HepG2 (cell line): Measurements from ENCODE around the gene CRTAC1. TPM values are rescaled to one million over a fixed set of nuclear protein-coding genes. Genes with fewer than 3 reads are reported as not detected.

ENCODE experiments used
- ATAC-seq: fragments of 200-7000 bp; cut with Tn5 transposase; 3 replicates; pipeline ENCODE4 v1.9.1; 2020; ENCODE audit warnings: mild to moderate bottlenecking, moderate library complexity
- BruUV-seq: library from RNA; stranded (reverse); fragments of 400-500 nt; replicated peaks from 2 replicates; lab custom pipeline; 2021; lab: Mats Ljungman, UMichigan
- CTCF ChIA-PET: fragments of 300-600 bp; formaldehyde crosslinking; extraction: SDS; loops from one replicate; lab custom pipeline; 2021; ENCODE audit warnings: low total read pairs, inconsistent platforms, low intra/inter-chr PET ratio; lab: Yijun Ruan, JAX
- POLR2A ChIA-PET: fragments of 350-600 bp; sonication (Branson Sonifier 250); formaldehyde crosslinking; loops from one replicate; lab custom pipeline; 2020; ENCODE audit warnings: antibody characterized with exemption, inconsistent platforms; lab: Yijun Ruan, JAX
- DNase-seq: peaks from one replicate; pipeline ENCODE4 v3.0.0-alpha.2; 2015; ENCODE audit warnings: low spot score
- FAIRE-seq: peaks from 3 replicates; lab custom pipeline; 2011; peaks lifted over from hg19 to GRCh38; lab: Jason Lieb, UNC
- H2AFZ ChIP-seq: one replicate; pipeline ENCODE4 v1.6.1; 2011; ENCODE audit warnings: low read length, inconsistent platforms
- H3K27ac ChIP-seq: fragments of 300-600 bp; 3 replicates; pipeline ENCODE4 v1.8.0; 2011; ENCODE audit warnings: mixed run types, mild to moderate bottlenecking, mixed read lengths, low read length, inconsistent platforms; ENCODE audit not compliant: insufficient read depth; ENCODE audit errors: extremely low read length
- H3K27me3 ChIP-seq, 2 experiments: fragments of 200-600 bp in 1 of 2; 2 replicates in 1 of 2; 3 replicates in 1 of 2; pipeline versions ENCODE4 v1.6.0 to v1.8.0; 2011; ENCODE audit warnings: low read length in 2 of 2, mild to moderate bottlenecking in 2 of 2, moderate library complexity in 2 of 2, inconsistent platforms in 1 of 2; ENCODE audit not compliant: insufficient read depth in 2 of 2, control insufficient read depth in 1 of 2
- H3K36me3 ChIP-seq, 2 experiments: fragments of 200-600 bp in 1 of 2; replicated peaks in 1 of 2; 2 replicates in 1 of 2; 3 replicates in 1 of 2; pipeline versions ENCODE4 v1.5.1 to v1.8.0; 2011; ENCODE audit warnings: low read length in 2 of 2, inconsistent platforms in 1 of 2; ENCODE audit not compliant: insufficient read depth in 2 of 2, control insufficient read depth in 1 of 2
- H3K4me1 ChIP-seq: 2 replicates; pipeline ENCODE4 v1.5.1; 2012; ENCODE audit warnings: low read length, inconsistent platforms; ENCODE audit not compliant: insufficient read depth
- H3K4me2 ChIP-seq: 2 replicates; pipeline ENCODE4 v1.6.0; 2011; ENCODE audit warnings: low read depth, low read length, inconsistent platforms
- H3K4me3 ChIP-seq, 3 experiments: fragments of 200-600 bp in 1 of 3; sonication (generic), shearing (Covaris generic) in 1 of 3; replicated peaks in 1 of 3; 2 replicates each; pipeline ENCODE4 v1.5.1; 2011 to 2016; ENCODE audit warnings: low read length in 3 of 3, inconsistent platforms in 2 of 3, low read depth in 2 of 3, mild to moderate bottlenecking in 2 of 3, control low read depth in 1 of 3, mixed read lengths in 1 of 3; ENCODE audit not compliant: insufficient read depth in 1 of 3
- H3K79me2 ChIP-seq: one replicate; pipeline ENCODE4 v1.6.1; 2011; ENCODE audit warnings: low read length, inconsistent platforms; ENCODE audit not compliant: insufficient read depth
- H3K9ac ChIP-seq: 2 replicates; pipeline ENCODE4 v1.6.0; 2011; ENCODE audit warnings: mild to moderate bottlenecking, low read depth, low read length, inconsistent platforms; ENCODE audit not compliant: insufficient read depth
- H3K9me3 ChIP-seq: 2 replicates; pipeline ENCODE4 v1.5.1; 2012; ENCODE audit warnings: mild to moderate bottlenecking, low read length
- H4K20me1 ChIP-seq: 2 replicates; pipeline ENCODE4 v1.6.0; 2011; ENCODE audit warnings: inconsistent platforms, mild to moderate bottlenecking, low read length, moderate library complexity; ENCODE audit not compliant: insufficient read depth
- AHR ChIP-seq: IDR thresholded peaks from 2 replicates; pipeline ENCODE4 v1.6.1; 2018; ENCODE audit warnings: missing genetic modification reagents, missing compliant biosample characterization
- ELK4 ChIP-seq: sonication (generic); formaldehyde crosslinking; IDR thresholded peaks from 2 replicates; pipeline ENCODE4 v1.9.0; 2021; ENCODE audit warnings: missing genetic modification reagents, borderline replicate concordance
- FOXK2 ChIP-seq: fragments of 450-650 bp; IDR thresholded peaks from 2 replicates; pipeline ENCODE4 v1.6.1; 2016
- GLI4 ChIP-seq: sonication (generic); formaldehyde crosslinking; IDR thresholded peaks from 2 replicates; pipeline ENCODE4 v1.5.1; 2020; ENCODE audit warnings: missing genetic modification reagents, mild to moderate bottlenecking, moderate library complexity, borderline replicate concordance
- HMGXB4 ChIP-seq, 2 experiments: sonication (generic) in 1 of 2; formaldehyde crosslinking in 1 of 2; IDR thresholded peaks; 2 replicates each; pipeline versions ENCODE4 v1.4.0 to v1.6.1; 2018 to 2020; ENCODE audit warnings: missing genetic modification reagents in 2 of 2, borderline replicate concordance in 1 of 2, low read depth in 1 of 2, mild to moderate bottlenecking in 1 of 2, missing biosample characterization in 1 of 2
- HOXA5 ChIP-seq: sonication (generic); formaldehyde crosslinking; IDR thresholded peaks from 2 replicates; pipeline ENCODE4 v1.4.0; 2020; ENCODE audit warnings: missing genetic modification reagents
- NFE2 ChIP-seq: sonication (generic); formaldehyde crosslinking; IDR thresholded peaks from 2 replicates; pipeline ENCODE4 v1.4.0; 2020; ENCODE audit warnings: missing genetic modification reagents
- PATZ1 ChIP-seq: sonication (generic); formaldehyde crosslinking; IDR thresholded peaks from 2 replicates; pipeline ENCODE4 v1.4.0; 2020; ENCODE audit warnings: missing genetic modification reagents
- SNRNP70 ChIP-seq: fragments of 200-400 bp; formaldehyde crosslinking; IDR thresholded peaks from 2 replicates; pipeline ENCODE4 v1.6.1; 2017; ENCODE audit warnings: mild to moderate bottlenecking, low read depth, low read length, moderate library complexity
- TCF12 ChIP-seq, 2 experiments: fragments of 450-650 bp in 1 of 2; sonication (generic) in 1 of 2; formaldehyde crosslinking in 1 of 2; IDR thresholded peaks; 2 replicates each; pipeline versions ENCODE4 v1.6.1 to v1.8.0; 2017 to 2022; ENCODE audit warnings: antibody characterized with exemption in 1 of 2, mild to moderate bottlenecking in 1 of 2, missing genetic modification reagents in 1 of 2, moderate library complexity in 1 of 2
- ZGPAT ChIP-seq: IDR thresholded peaks from 2 replicates; pipeline ENCODE4 v1.6.1; 2016; ENCODE audit warnings: mild to moderate bottlenecking
- ZNF772 ChIP-seq: sonication (generic); formaldehyde crosslinking; IDR thresholded peaks from 2 replicates; pipeline ENCODE4 v1.5.0; 2020; ENCODE audit warnings: mild to moderate bottlenecking, missing genetic modification reagents
- WGBS: methylation state at CpG from one replicate; pipeline ENCODE4 v1.1.6; 2017; ENCODE audit warnings: low lambda C conversion rate; 5-methylcytosine and 5-hydroxymethylcytosine counted together
- in situ Hi-C: cut with HindIII; loops from 2 replicates; pipeline ENCODE4 v1.10.0; 2017; ENCODE audit warnings: low pct_unique_long_range_greater_than_20kb; ENCODE audit not compliant: extremely low pct_ligation_motif_present
- intact Hi-C: fragments of 100-400 bp; cut with micrococcal nuclease; formaldehyde crosslinking; loops from one replicate; pipeline ENCODE4 v1.10.0; 2022; ENCODE audit not compliant: unreplicated experiment
- polyA plus RNA-seq, 8 experiments: library from polyadenylated mRNA; depleted of rRNA in 3 of 8; stranded (reverse) in 7 of 8; unstranded in 1 of 8; fragments of >200 nt; fragmentation: Illumina TruSeq in 4 of 8; extraction: Trizol in 4 of 8; gene quantifications; 2 replicates each; pipeline versions ENCODE4 v1.2.1 to v1.2.3, GENCODE V29; 2011 to 2016; ENCODE audit warnings: low read depth in 4 of 8, missing spikeins in 1 of 8, mixed read lengths in 1 of 8; ENCODE audit not compliant: insufficient read depth in 1 of 8
- total RNA-seq, 5 experiments: library from RNA; depleted of rRNA; stranded (reverse); fragments of >200 nt; fragmentation: Illumina TruSeq; extraction: Trizol; gene quantifications; 2 replicates each; pipeline ENCODE4 v1.2.3, GENCODE V29; 2016; ENCODE audit warnings: low read depth in 1 of 5

CRTAC1 gene
- total and polyA plus RNA-seq, 2 of the 13 experiments (the other 11 are each of a cell fraction or from before 2014, with no cell fraction given) = not detected

- intact Hi-C loops = no loop called here
- FAIRE-seq = no peak
- TF ChIP-seq ZGPAT (CRISPR knock-in tag) (no peak), HMGXB4 (CRISPR knock-in tag; IDR thresholded peaks at IDR 0.05; ENCODE audit: borderline replicate concordance in 1 of 2, low read depth in 1 of 2) (no peak), HOXA5 (CRISPR knock-in tag) (no peak), PATZ1 (CRISPR knock-in tag) (no peak), ELK4 (CRISPR knock-in tag) (no peak), TCF12 (IDR thresholded peaks at IDR 0.05) (no peak), TCF12 (CRISPR knock-in tag; IDR thresholded peaks at IDR 0.05) (no peak), FOXK2 (no peak), NFE2 (CRISPR knock-in tag) (no peak), SNRNP70 (no peak), GLI4 (no peak), AHR (CRISPR knock-in tag) (no peak), ZNF772 (no peak)
These were observed 114.9 kb downstream of the CRTAC1 start for GRCh38 chr10:97915346-97916131.

More at GRCh38 chr10:97915346-97916131, 114.9 kb downstream of the CRTAC1 start:
- in situ Hi-C loops = loop anchor here (5.0 to 25.0 kb wide), 2 partner anchors 127 to 397 kb away; no protein-coding TSS in a partner anchor
- Histone ChIP-seq H4K20me1 (0 out of 2 replicates have a peak, but pooled peaks cover 6% of the 10 kb centered on the region), H3K4me2 (no peak overlapping the region), H2AFZ (no peak overlapping the region), H3K9ac (no peak overlapping the region), H3K79me2 (no peaks in the 10 kb centered on the region), H3K9me3 (no peaks in the 10 kb centered on the region), H3K27me3 (peaks cover 4 to 17% of the 10 kb centered on the region in 2 experiments; a peak in 3 of 5 replicates), H3K4me1 (no peaks in the 10 kb centered on the region), H3K27ac (no peak overlapping the region), H3K36me3 (no peaks in the 10 kb centered on the region), H3K4me3 (no peak overlapping the region)
- POLR2A ChIA-PET = no interaction called here
- ATAC-seq (no peak), DNase-seq (no peak)
- CTCF ChIA-PET = interaction anchor here (2.0 to 3.1 kb wide), 3 partner anchors 113 to 130 kb away, joined by 6 to 39 read pairs (median 13); no protein-coding TSS in a partner anchor
- BruUV-seq = no TSS peak
- WGBS = 31% methylated on average over 18 of the region's 21 CpGs
